ENCODE data around the gene MPP1. TPM values are rescaled to one million over a fixed set of nuclear protein-coding genes. Genes with fewer than 3 reads are reported as not detected.
A peak's percentile ranks its signal among the peaks of the same experiment; 100 is the strongest.

Gene MPP1
- total RNA-seq, 2 donors from 2014 or later: 30.2 to 32.8 TPM

DNA sequence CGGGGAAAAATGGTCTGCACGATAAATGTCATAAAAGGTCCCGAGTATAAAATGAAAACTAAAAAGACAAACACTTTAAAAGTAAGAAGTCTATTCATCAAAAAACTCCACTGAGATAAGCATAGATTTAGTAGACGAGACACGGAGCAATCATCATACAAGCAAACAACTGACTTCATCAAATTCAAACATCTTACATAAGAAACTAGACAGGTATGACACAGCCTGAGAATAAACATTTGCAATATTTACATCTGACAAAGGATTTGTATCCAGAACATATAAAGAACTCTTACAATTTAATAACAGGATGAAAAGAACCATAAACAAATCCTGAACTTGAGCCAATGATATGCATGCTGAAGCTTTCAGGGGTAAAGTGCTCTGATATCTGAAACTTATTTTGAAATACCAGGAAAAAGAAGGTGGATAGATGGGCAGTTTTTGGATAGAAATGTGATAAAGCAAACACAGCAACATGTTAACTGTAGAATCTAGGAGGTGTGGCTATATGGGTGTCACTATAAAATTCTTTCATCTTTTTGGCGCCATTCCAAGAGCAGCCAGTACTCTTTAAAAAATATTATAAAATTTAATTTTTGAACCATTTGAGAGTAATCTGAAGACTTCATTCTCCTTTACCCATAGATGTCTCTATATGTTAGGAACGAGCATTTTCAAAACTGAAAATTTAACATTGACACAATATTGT, 12.0 kb downstream of the MPP1 start:
- Mint-ChIP-seq H3K9me3 (no peaks in the 10 kb centered on the region), H3K27ac (no peak overlapping the region), H3K36me3 (peaks cover 0 to 5% of the 10 kb centered on the region in 2 donors)
- DNase-seq (ENCODE audit: low spot score in 2 of 2) (no peak), ATAC-seq (no peak)

GRCh38 chrX:154791939-154792338, 13.3 kb downstream of the MPP1 start:
- ATAC-seq (peak in 1 of 2 donors; percentile 66), DNase-seq (ENCODE audit: low spot score in 2 of 2) (no peak)
- no peaks in the 10 kb centered on the region for H3K9me3 Mint-ChIP-seq
- H3K27ac Mint-ChIP-seq: no peak overlapping the region
- H3K36me3 Mint-ChIP-seq: peaks cover 0 to 5% of the 10 kb centered on the region in 2 donors

GRCh38 chrX:154791467-154791866, 13.8 kb downstream of the MPP1 start:
- ATAC-seq (no peak), DNase-seq (ENCODE audit: low spot score in 2 of 2) (no peak)
- no peaks in the 10 kb centered on the region for H3K36me3 Mint-ChIP-seq
- H3K9me3 Mint-ChIP-seq: no peaks in the 10 kb centered on the region
- H3K27ac Mint-ChIP-seq: no peak overlapping the region

GRCh38 chrX:154785716-154786115, 19.6 kb downstream of the MPP1 start:
- ATAC-seq (no peak), DNase-seq (ENCODE audit: low spot score in 2 of 2) (no peak)
- Mint-ChIP-seq H3K9me3 (no peaks in the 10 kb centered on the region), H3K27ac (no peak overlapping the region), H3K36me3 (no peaks in the 10 kb centered on the region)

DNA sequence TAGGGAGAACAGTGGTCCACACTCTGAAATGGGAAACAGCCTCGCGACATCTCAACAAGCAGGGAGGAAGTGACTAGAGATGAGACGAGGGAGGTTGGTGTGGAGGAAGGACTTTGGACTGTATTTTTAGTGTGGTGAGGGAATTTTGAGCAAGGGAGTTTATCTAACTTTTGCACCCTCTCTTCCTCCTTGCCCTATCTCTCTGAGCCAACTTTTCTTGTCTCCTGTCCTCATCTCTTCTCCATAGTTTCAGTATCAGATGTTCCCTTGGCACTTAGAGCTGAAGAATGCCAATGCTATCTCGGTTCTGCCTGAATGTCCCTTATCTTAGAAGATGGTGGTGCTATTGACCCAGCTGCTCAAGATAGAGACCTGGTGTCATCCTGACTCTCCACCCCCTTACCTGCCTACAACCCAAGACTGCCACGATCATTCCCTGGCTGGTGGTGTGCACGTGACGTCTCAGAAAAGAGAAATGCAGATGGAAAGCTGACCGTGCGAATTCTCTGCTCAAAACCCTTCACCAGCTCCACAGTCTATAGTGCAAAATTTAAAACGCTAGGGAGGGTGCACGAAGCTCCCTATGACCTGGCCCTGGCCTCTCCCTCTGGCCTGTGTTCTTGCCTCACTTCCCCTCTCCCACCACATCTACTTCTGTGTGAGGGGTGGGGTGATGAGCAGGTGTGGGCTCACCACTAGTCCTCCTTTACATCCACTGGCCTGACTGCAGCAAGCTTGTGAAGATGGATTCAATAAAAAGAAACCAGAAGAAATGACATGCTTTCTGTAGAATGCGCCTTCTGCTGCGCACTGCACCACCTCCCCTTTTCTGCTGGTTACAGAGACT, 20.9 kb downstream of the MPP1 start:
- no peak overlapping the region for H3K27ac Mint-ChIP-seq
- H3K9me3 Mint-ChIP-seq: no peaks in the 10 kb centered on the region
- DNase-seq (ENCODE audit: low spot score in 2 of 2) (no peak), ATAC-seq (no peak)
- H3K36me3 Mint-ChIP-seq: no peaks in the 10 kb centered on the region

GRCh38 chrX:154780968-154781367, 24.3 kb downstream of the MPP1 start:
- ATAC-seq (no peak), DNase-seq (ENCODE audit: low spot score in 2 of 2) (no peak)
- no peaks in the 10 kb centered on the region for H3K9me3 Mint-ChIP-seq
- H3K36me3 Mint-ChIP-seq: peaks cover 0 to 9% of the 10 kb centered on the region in 2 donors
- H3K27ac Mint-ChIP-seq: peak overlapping the region in 1 of 2 donors; percentile 44

GRCh38 chrX:154779261-154779660, 26.0 kb downstream of the MPP1 start:
- no peaks in the 10 kb centered on the region for H3K9me3 Mint-ChIP-seq
- ATAC-seq (no peak), DNase-seq (ENCODE audit: low spot score in 2 of 2) (no peak)
- H3K36me3 Mint-ChIP-seq: peaks cover 4 to 14% of the 10 kb centered on the region in 2 donors
- H3K27ac Mint-ChIP-seq: no peak overlapping the region

DNA sequence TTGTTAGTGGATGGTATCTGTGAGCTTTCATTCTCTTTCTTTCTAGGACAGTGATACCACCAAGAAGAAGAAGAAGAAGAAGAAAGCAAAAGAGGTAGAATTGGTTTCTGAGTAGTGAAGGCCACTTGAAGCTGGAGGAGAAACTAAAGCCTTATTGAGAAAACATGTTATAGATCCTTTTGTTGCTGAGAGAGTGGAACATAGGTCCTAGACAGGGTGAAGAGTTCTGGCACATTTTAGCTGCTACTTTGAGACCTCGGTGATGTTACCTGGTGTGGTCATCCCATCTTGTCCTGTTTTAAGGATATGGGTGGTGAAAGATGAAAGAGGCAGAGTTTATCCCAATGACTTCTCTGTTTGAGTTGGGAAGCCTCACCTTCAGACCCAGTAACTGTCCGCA, 28.5 kb downstream of the MPP1 start:
- Mint-ChIP-seq H3K9me3 (no peaks in the 10 kb centered on the region), H3K27ac (peak overlapping the region in 1 of 2 donors; percentile 33), H3K36me3 (peaks cover 8 to 25% of the 10 kb centered on the region in 2 donors)
- ATAC-seq: no peak
- no peak for DNase-seq (ENCODE audit: low spot score in 2 of 2)

DNA sequence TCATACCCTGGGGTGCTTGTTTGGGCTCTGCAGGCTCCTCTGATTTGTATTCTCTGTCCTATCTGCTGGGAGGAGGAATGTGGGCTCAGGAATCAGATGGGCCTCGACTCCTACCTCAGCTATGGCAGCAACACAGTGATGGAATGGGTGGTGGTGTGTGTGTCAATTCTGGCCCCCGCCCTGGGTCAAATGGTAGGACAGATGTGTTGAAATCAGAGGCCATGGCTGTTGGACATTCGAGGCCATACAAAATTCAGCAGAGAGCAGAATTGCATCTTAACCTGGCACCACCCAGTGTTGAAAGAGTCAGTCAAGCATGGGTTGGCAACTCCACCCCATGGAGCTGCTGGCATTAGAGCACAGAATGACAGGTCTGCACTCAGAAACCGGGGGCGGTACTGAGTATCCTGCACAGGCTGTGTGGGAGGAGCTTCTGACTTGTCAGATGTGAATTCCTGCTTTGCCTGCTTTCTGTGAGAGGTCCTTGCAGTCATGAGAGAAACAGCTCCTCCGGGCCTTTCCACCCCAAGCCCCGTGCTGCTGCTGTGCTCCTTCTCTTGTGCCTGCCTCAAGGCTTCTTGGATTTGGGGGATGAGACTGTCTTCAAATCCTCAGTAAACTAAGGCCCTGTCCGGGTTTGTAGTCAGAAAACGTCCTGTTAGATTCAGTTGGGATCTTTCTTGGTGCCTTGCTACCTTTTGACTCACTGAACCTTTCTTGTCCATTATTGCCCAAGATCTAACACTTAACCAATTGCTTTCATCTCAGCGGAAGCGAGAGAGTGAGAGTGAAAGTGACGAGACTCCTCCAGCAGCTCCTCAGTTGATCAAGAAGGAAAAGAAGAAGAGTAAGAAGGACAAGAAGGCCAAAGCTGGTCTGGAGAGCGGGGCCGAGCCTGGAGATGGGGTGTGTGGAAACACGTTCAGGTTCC, 29.6 kb downstream of the MPP1 start:
- peak overlapping the region in 1 of 2 donors; percentile 33 for H3K27ac Mint-ChIP-seq
- ATAC-seq: peak; percentile 65 to 67
- H3K36me3 Mint-ChIP-seq: peaks cover 8 to 30% of the 10 kb centered on the region in 2 donors
- H3K9me3 Mint-ChIP-seq: no peaks in the 10 kb centered on the region
- DNase-seq (ENCODE audit: low spot score in 2 of 2): no peak

DNA sequence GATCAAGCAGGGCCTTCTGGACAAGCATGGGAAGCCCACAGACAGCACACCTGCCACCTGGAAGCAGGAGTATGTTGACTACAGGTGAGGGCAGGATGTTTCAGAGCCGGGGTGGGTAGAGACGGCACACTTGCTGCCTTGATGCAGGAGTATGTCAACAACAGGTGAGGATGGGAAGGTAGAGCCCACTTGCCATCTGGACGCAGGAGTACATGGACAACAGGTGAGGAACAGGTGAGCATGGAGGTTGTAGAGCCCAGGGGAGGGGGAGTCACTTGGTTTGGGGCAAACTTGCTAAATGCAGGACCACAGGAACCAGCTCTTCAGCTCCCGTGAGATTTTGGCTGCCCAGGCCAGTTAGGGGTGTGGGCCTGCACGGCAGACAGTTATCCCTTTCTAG, 30.7 kb downstream of the MPP1 start:
- peaks cover 8 to 30% of the 10 kb centered on the region in 2 donors for H3K36me3 Mint-ChIP-seq
- ATAC-seq (no peak), DNase-seq (ENCODE audit: low spot score in 2 of 2) (no peak)
- H3K27ac Mint-ChIP-seq: peak overlapping the region; percentile 80
- H3K9me3 Mint-ChIP-seq: no peaks in the 10 kb centered on the region

DNA sequence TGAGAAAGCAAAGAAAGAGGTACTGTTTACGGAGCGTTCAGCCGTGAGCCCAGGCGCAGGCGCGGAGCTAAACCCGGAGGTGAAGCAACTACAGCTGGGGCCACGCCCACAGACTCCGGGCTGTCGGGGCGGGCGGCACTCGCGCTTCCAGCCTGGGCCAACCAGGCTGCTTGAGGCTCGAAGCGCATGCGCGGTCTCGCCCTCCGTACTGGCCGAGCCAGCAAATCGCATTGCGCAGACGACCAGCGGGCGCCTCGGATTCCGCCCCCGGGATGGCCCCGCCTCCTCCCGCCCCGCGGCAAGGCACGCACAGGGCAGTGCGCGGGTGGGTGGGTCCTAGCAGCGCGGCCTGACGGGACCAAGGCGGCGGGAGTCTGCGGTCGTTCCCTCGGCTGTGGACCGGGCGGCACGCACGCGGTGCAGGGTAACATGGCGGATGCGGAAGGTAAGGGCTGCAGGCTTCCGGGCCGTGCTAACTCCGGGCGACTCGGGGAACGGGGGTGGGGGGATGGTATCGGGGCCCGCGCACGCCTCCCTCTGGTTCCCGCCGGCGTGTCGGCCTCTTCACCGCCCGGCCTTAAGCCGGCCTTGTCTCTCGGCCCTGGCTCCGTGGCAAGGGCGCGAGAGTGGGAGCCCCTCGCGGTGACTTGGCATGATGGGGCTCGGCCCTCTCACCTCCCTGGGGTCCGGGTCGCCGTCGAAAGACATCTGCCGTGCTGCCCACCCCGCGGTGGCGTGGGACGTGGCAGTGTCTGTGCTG, 42.6 kb downstream of the MPP1 start, which contains the start of gene DKC1:
TSS of gene DKC1 (plus strand) at position 328 of the 760 bp plus-strand sequence. CDS start at position 430, 102 bp downstream.
- DNase-seq (ENCODE audit: low spot score in 2 of 2): peak; percentile 90 to 97
- Mint-ChIP-seq H3K9me3 (no peaks in the 10 kb centered on the region), H3K36me3 (peaks cover 17 to 21% of the 10 kb centered on the region in 2 donors), H3K27ac (peak within 1 kb of the TSS; percentile 84 to 92)
- peak; percentile 90 to 92 for ATAC-seq

GRCh38 chrX:154761977-154762536, 43.2 kb downstream of the MPP1 start:
- no peak for ATAC-seq
- Mint-ChIP-seq H3K27ac (peak overlapping the region; percentile 79 to 92), H3K36me3 (peaks cover 17 to 21% of the 10 kb centered on the region in 2 donors), H3K9me3 (no peaks in the 10 kb centered on the region)
- no peak for DNase-seq (ENCODE audit: low spot score in 2 of 2)

GRCh38 chrX:154758696-154759095, 46.6 kb downstream of the MPP1 start:
- Mint-ChIP-seq H3K9me3 (no peaks in the 10 kb centered on the region), H3K27ac (no peak overlapping the region), H3K36me3 (peaks cover 0 to 8% of the 10 kb centered on the region in 2 donors)
- ATAC-seq: no peak
- no peak for DNase-seq (ENCODE audit: low spot score in 2 of 2)

- DNase-seq (ENCODE audit: low spot score in 2 of 2): no peak
- no peaks in the 10 kb centered on the region for H3K9me3 Mint-ChIP-seq
- no peak overlapping the region for H3K27ac Mint-ChIP-seq
- ATAC-seq: no peak
- no peaks in the 10 kb centered on the region for H3K36me3 Mint-ChIP-seq
These were observed 53.5 kb downstream of the MPP1 start for GRCh38 chrX:154751669-154752271.

- DNase-seq (ENCODE audit: low spot score in 2 of 2) (no peak), ATAC-seq (peak in 1 of 2 donors; percentile 9)
- Mint-ChIP-seq H3K36me3 (no peaks in the 10 kb centered on the region), H3K27ac (no peak overlapping the region), H3K9me3 (no peaks in the 10 kb centered on the region)
These were observed 54.0 kb downstream of the MPP1 start for GRCh38 chrX:154751203-154751668.

All from activated naive CD4-positive, alpha-beta T cell treated with anti-CD3 and anti-CD28 coated beads, Interleukin-2, amount 50 U/mL, for 72 hours (primary cell).